SK-N-SH (cell line): Measurements from ENCODE around the gene ANAPC5. TPM values are rescaled to one million over a fixed set of nuclear protein-coding genes. Genes with fewer than 3 reads are reported as not detected.

Experiments used
- CTCF ChIA-PET: fragments of 300-600, 350-600 bp; formaldehyde crosslinking; extraction: SDS; loops from one replicate; lab custom pipeline; 2021; lab: Yijun Ruan, JAX
- POLR2A ChIA-PET: fragments of 350-600 bp; sonication (Branson Sonifier 250); formaldehyde crosslinking; extraction: SDS; loops from one replicate; lab custom pipeline; 2020; ENCODE audit warnings: antibody characterized with exemption, inconsistent platforms; lab: Yijun Ruan, JAX
- DNase-seq: peaks from one replicate; pipeline ENCODE4 v3.0.0; 2012
- H2AFZ ChIP-seq: fragments of 200-600 bp; sonication (generic); 2 replicates; pipeline ENCODE4 v1.8.1; 2016; ENCODE audit warnings: antibody characterized with exemption, mild to moderate bottlenecking, low read depth
- H3F3A ChIP-seq: fragments of 200-600 bp; sonication (generic); replicated peaks from 2 replicates; pipeline ENCODE3; 2016; ENCODE audit warnings: antibody characterized with exemption, mild to moderate bottlenecking; ENCODE audit not compliant: insufficient read depth
- H3K27ac ChIP-seq, 2 experiments: fragments of 200-500 bp in 1 of 2; fragments of 200-600 bp in 1 of 2; sonication (Bioruptor generic) in 1 of 2; sonication (generic), shearing (Covaris generic) in 1 of 2; 2 replicates each; pipeline versions ENCODE4 v1.5.1 to v1.6.1; 2014 to 2016; ENCODE audit warnings: low read depth in 2 of 2, inconsistent platforms in 1 of 2, low read length in 1 of 2, mild to moderate bottlenecking in 1 of 2, mixed read lengths in 1 of 2
- H3K27me3 ChIP-seq: fragments of 200-600 bp; sonication (generic), shearing (Covaris generic); 2 replicates; pipeline ENCODE4 v1.6.1; 2016; ENCODE audit warnings: mixed run types; ENCODE audit not compliant: insufficient read depth
- H3K36me3 ChIP-seq, 2 experiments: fragments of 200-500 bp in 1 of 2; fragments of 200-600 bp in 1 of 2; sonication (Bioruptor generic) in 1 of 2; sonication (generic) in 1 of 2; replicated peaks in 1 of 2; 2 replicates each; pipeline versions ENCODE3 to v1.5.1; 2014 to 2016; ENCODE audit warnings: low read length in 1 of 2, mild to moderate bottlenecking in 1 of 2; ENCODE audit not compliant: insufficient read depth in 2 of 2, control insufficient read depth in 1 of 2
- H3K4me1 ChIP-seq, 2 experiments: fragments of 200-500 bp in 1 of 2; fragments of 200-600 bp in 1 of 2; sonication (Bioruptor generic) in 1 of 2; sonication (generic), shearing (Covaris generic) in 1 of 2; 2 replicates each; pipeline versions ENCODE4 v1.5.1 to v1.6.1; 2014 to 2016; ENCODE audit warnings: low read depth in 1 of 2, low read length in 1 of 2, mixed run types in 1 of 2; ENCODE audit not compliant: insufficient read depth in 2 of 2, control insufficient read depth in 1 of 2
- H3K4me2 ChIP-seq: fragments of 200-600 bp; sonication (generic), shearing (Covaris generic); 2 replicates; pipeline ENCODE4 v1.6.1; 2017; ENCODE audit warnings: mixed run types
- H3K4me3 ChIP-seq, 2 experiments: fragments of 200-500 bp in 1 of 2; fragments of 200-600 bp in 1 of 2; sonication (Bioruptor generic) in 1 of 2; sonication (generic), shearing (Covaris generic) in 1 of 2; 2 replicates each; pipeline versions ENCODE4 v1.5.1 to v1.8.1; 2014 to 2016; ENCODE audit warnings: low read depth in 2 of 2, inconsistent platforms in 1 of 2, low read length in 1 of 2, mild to moderate bottlenecking in 1 of 2, mixed read lengths in 1 of 2, moderate library complexity in 1 of 2
- H3K79me2 ChIP-seq: fragments of 200-600 bp; sonication (generic); 2 replicates; pipeline ENCODE4 v1.8.1; 2017; ENCODE audit warnings: mild to moderate bottlenecking; ENCODE audit not compliant: insufficient read depth
- H3K9ac ChIP-seq: fragments of 200-600 bp; sonication (generic); 2 replicates; pipeline ENCODE4 v1.6.1; 2017; ENCODE audit warnings: mixed run types
- H3K9me2 ChIP-seq: fragments of 200-600 bp; sonication (generic); 2 replicates; pipeline ENCODE4 v1.6.1; 2017; ENCODE audit warnings: mixed run types
- H3K9me3 ChIP-seq: fragments of 200-600 bp; sonication (generic); 2 replicates; pipeline ENCODE4 v1.6.1; 2017; ENCODE audit warnings: mixed run types, mild to moderate bottlenecking, moderate library complexity
- H4K20me1 ChIP-seq: fragments of 200-600 bp; sonication (generic); 2 replicates; pipeline ENCODE4 v1.6.1; 2017; ENCODE audit warnings: mild to moderate bottlenecking, mixed run types; ENCODE audit not compliant: insufficient read depth
- CHD2 ChIP-seq: fragments of 150-350 bp; IDR thresholded peaks from 2 replicates; pipeline ENCODE4 v1.6.1; 2018; ENCODE audit warnings: low read length; ENCODE audit not compliant: partially characterized antibody
- EP300 ChIP-seq, 2 experiments: IDR thresholded peaks; 2 replicates each; pipeline versions ENCODE4 v1.4.0 to v1.6.1; 2012; ENCODE audit warnings: borderline replicate concordance in 1 of 2, low read depth in 1 of 2, low read length in 1 of 2
- FOXJ3 ChIP-seq: sonication (generic); formaldehyde crosslinking; IDR thresholded peaks from 2 replicates; pipeline ENCODE4 v1.5.1; 2020; ENCODE audit warnings: mild to moderate bottlenecking, missing genetic modification reagents
- JUND ChIP-seq: IDR thresholded peaks from 2 replicates; pipeline ENCODE4 v1.4.0; 2012
- MEF2A ChIP-seq: IDR thresholded peaks from 2 replicates; pipeline ENCODE4 v1.4.0; 2012; ENCODE audit warnings: low read depth, borderline replicate concordance
- MXI1 ChIP-seq: IDR thresholded peaks from 2 replicates; pipeline ENCODE4 v1.6.1; 2012; ENCODE audit warnings: mild to moderate bottlenecking, low read depth, low read length, improper control_type of control experiment
- NFIC ChIP-seq: IDR thresholded peaks from 2 replicates; pipeline ENCODE4 v1.4.0; 2012; ENCODE audit warnings: borderline replicate concordance
- POLR2AphosphoS5 ChIP-seq: IDR thresholded peaks from 2 replicates; pipeline ENCODE4 v1.6.1; 2012; ENCODE audit warnings: low read depth, low read length
- RAD21 ChIP-seq: IDR thresholded peaks from 2 replicates; pipeline ENCODE4 v1.6.1; 2012; ENCODE audit warnings: mild to moderate bottlenecking, low read length
- RCOR1 ChIP-seq: fragments of 150-350 bp; IDR thresholded peaks from 2 replicates; pipeline ENCODE4 v1.6.1; 2017; ENCODE audit warnings: antibody characterized with exemption, low read length
- RFX5 ChIP-seq: IDR thresholded peaks from 2 replicates; pipeline ENCODE4 v1.6.1; 2012; ENCODE audit warnings: mild to moderate bottlenecking, improper control_type of control experiment, low read length
- RXRA ChIP-seq: IDR thresholded peaks from 2 replicates; pipeline ENCODE4 v1.4.0; 2012; ENCODE audit warnings: low read depth, mild to moderate bottlenecking, borderline replicate concordance
- TAF1 ChIP-seq: IDR thresholded peaks from 2 replicates; pipeline ENCODE4 v1.6.1; 2012; ENCODE audit warnings: low read depth, mild to moderate bottlenecking, low read length, moderate library complexity, borderline replicate concordance
- TEAD4 ChIP-seq: IDR thresholded peaks from 2 replicates; pipeline ENCODE4 v1.4.0; 2012; ENCODE audit warnings: mild to moderate bottlenecking, borderline replicate concordance; ENCODE audit not compliant: insufficient read depth
- WGBS: methylation state at CpG from one replicate; pipeline ENCODE4 v1.1.6; 2017; ENCODE audit warnings: low lambda C conversion rate; 5-methylcytosine and 5-hydroxymethylcytosine counted together
- polyA plus RNA-seq, 3 experiments: library from polyadenylated mRNA; depleted of rRNA; stranded (reverse); fragments of >200 nt; gene quantifications; 2 replicates each; pipeline ENCODE4 v1.2.3, GENCODE V29; 2012
- TF ChIP-seq, protein P1 (sequence below): IDR thresholded peaks from 2 replicates; pipeline ENCODE4 v1.6.1; 2012; ENCODE audit warnings: mild to moderate bottlenecking, low read depth, low read length, moderate library complexity
- TF ChIP-seq, protein P2 (sequence below): IDR thresholded peaks from 2 replicates; pipeline ENCODE4; 2012
- TF ChIP-seq, protein P3 (sequence below): fragments of 200-600 bp; sonication (generic); IDR thresholded peaks from 2 replicates; pipeline ENCODE4 v1.6.1; 2017; ENCODE audit warnings: antibody characterized with exemption, mild to moderate bottlenecking, moderate library complexity
- TF ChIP-seq, protein P4 (sequence below): IDR thresholded peaks from 2 replicates; pipeline ENCODE4 v1.4.0; 2012; ENCODE audit warnings: low read depth
- TF ChIP-seq, protein P5 (sequence below): IDR thresholded peaks from 2 replicates; pipeline ENCODE4 v1.4.0; 2012; ENCODE audit warnings: low read depth, borderline replicate concordance
- TF ChIP-seq, protein P6 (sequence below): fragments of 150-350 bp; IDR thresholded peaks from 2 replicates; pipeline ENCODE4 v1.6.1; 2016; ENCODE audit warnings: mild to moderate bottlenecking, low read depth, low read length

Gene ANAPC5
- polyA plus RNA-seq, 1 of the 3 experiments (the other 2 are of a cell fraction) = 110 TPM

DNA sequence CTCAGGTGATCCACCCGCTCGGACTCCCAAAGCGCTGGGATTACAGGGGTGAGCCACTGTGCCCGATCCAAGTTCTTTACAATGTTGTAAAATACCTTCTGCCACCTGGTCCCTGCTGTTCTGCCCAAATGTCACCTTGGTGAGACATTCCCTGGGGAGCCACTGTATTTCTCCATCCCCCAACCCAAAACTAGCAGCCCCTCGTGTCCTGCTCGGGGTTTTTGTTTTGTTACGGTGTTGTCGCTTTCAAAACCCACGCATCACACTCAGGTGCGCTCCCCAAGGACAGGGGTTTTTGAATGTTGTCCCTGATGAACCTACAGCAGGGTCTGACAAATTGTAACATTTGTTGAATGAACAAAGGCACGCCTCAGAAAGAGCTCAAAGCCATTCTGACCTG, 93.1 kb downstream of the ANAPC5 start:
- no peak for DNase-seq
- Histone ChIP-seq H2AFZ (no peak overlapping the region), H3K79me2 (no peaks in the 10 kb centered on the region), H3K36me3 (peaks cover 5 to 6% of the 10 kb centered on the region in 2 experiments), H3K4me1 (no peaks in the 10 kb centered on the region), H3K9ac (no peak overlapping the region), H3K9me3 (no peaks in the 10 kb centered on the region), H3K9me2 (no peaks in the 10 kb centered on the region), H3K4me2 (no peak overlapping the region), H3K27ac (no peak overlapping the region), H3F3A (no peaks in the 10 kb centered on the region), H4K20me1 (no peaks in the 10 kb centered on the region), H3K27me3 (no peaks in the 10 kb centered on the region), H3K4me3 (no peak overlapping the region)
- CTCF ChIA-PET = interaction anchor here (1.0 kb wide), 1 partner anchor 28 kb away, joined by 3 read pairs; no protein-coding TSS in a partner anchor
- POLR2A ChIA-PET = no interaction called here
- TF ChIP-seq RAD21 = no peak
- TF ChIP-seq, protein P1, sequence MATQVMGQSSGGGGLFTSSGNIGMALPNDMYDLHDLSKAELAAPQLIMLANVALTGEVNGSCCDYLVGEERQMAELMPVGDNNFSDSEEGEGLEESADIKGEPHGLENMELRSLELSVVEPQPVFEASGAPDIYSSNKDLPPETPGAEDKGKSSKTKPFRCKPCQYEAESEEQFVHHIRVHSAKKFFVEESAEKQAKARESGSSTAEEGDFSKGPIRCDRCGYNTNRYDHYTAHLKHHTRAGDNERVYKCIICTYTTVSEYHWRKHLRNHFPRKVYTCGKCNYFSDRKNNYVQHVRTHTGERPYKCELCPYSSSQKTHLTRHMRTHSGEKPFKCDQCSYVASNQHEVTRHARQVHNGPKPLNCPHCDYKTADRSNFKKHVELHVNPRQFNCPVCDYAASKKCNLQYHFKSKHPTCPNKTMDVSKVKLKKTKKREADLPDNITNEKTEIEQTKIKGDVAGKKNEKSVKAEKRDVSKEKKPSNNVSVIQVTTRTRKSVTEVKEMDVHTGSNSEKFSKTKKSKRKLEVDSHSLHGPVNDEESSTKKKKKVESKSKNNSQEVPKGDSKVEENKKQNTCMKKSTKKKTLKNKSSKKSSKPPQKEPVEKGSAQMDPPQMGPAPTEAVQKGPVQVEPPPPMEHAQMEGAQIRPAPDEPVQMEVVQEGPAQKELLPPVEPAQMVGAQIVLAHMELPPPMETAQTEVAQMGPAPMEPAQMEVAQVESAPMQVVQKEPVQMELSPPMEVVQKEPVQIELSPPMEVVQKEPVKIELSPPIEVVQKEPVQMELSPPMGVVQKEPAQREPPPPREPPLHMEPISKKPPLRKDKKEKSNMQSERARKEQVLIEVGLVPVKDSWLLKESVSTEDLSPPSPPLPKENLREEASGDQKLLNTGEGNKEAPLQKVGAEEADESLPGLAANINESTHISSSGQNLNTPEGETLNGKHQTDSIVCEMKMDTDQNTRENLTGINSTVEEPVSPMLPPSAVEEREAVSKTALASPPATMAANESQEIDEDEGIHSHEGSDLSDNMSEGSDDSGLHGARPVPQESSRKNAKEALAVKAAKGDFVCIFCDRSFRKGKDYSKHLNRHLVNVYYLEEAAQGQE = no peak
- TF ChIP-seq, protein P2, sequence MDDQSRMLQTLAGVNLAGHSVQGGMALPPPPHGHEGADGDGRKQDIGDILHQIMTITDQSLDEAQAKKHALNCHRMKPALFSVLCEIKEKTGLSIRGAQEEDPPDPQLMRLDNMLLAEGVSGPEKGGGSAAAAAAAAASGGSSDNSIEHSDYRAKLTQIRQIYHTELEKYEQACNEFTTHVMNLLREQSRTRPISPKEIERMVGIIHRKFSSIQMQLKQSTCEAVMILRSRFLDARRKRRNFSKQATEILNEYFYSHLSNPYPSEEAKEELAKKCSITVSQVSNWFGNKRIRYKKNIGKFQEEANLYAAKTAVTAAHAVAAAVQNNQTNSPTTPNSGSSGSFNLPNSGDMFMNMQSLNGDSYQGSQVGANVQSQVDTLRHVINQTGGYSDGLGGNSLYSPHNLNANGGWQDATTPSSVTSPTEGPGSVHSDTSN = no peak
- TF ChIP-seq TAF1 = no peak
- TF ChIP-seq, protein P3, sequence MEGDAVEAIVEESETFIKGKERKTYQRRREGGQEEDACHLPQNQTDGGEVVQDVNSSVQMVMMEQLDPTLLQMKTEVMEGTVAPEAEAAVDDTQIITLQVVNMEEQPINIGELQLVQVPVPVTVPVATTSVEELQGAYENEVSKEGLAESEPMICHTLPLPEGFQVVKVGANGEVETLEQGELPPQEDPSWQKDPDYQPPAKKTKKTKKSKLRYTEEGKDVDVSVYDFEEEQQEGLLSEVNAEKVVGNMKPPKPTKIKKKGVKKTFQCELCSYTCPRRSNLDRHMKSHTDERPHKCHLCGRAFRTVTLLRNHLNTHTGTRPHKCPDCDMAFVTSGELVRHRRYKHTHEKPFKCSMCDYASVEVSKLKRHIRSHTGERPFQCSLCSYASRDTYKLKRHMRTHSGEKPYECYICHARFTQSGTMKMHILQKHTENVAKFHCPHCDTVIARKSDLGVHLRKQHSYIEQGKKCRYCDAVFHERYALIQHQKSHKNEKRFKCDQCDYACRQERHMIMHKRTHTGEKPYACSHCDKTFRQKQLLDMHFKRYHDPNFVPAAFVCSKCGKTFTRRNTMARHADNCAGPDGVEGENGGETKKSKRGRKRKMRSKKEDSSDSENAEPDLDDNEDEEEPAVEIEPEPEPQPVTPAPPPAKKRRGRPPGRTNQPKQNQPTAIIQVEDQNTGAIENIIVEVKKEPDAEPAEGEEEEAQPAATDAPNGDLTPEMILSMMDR = no peak
- TF ChIP-seq EP300 (IDR thresholded peaks at IDR 0.05; ENCODE audit: borderline replicate concordance in 1 of 2, low read depth in 1 of 2, low read length in 1 of 2) = no peak
- TF ChIP-seq RFX5 = no peak
- TF ChIP-seq, protein P4, sequence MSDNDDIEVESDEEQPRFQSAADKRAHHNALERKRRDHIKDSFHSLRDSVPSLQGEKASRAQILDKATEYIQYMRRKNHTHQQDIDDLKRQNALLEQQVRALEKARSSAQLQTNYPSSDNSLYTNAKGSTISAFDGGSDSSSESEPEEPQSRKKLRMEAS = no peak
- no peak for TF ChIP-seq MXI1
- TF ChIP-seq, protein P5, sequence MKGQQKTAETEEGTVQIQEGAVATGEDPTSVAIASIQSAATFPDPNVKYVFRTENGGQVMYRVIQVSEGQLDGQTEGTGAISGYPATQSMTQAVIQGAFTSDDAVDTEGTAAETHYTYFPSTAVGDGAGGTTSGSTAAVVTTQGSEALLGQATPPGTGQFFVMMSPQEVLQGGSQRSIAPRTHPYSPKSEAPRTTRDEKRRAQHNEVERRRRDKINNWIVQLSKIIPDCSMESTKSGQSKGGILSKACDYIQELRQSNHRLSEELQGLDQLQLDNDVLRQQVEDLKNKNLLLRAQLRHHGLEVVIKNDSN = no peak
- no peak for TF ChIP-seq NFIC
- no peak for TF ChIP-seq FOXJ3 (CRISPR knock-in tag)
- no peak for TF ChIP-seq CHD2
- TF ChIP-seq JUND = no peak
- no peak for TF ChIP-seq RXRA
- TF ChIP-seq POLR2AphosphoS5 = no peak
- TF ChIP-seq, protein P6, sequence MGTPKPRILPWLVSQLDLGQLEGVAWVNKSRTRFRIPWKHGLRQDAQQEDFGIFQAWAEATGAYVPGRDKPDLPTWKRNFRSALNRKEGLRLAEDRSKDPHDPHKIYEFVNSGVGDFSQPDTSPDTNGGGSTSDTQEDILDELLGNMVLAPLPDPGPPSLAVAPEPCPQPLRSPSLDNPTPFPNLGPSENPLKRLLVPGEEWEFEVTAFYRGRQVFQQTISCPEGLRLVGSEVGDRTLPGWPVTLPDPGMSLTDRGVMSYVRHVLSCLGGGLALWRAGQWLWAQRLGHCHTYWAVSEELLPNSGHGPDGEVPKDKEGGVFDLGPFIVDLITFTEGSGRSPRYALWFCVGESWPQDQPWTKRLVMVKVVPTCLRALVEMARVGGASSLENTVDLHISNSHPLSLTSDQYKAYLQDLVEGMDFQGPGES = no peak
- no peak for TF ChIP-seq MEF2A
- TF ChIP-seq TEAD4 = no peak
- no peak for TF ChIP-seq RCOR1
- WGBS = 97% methylated on average over 11 of the region's 11 CpGs
